GM19452 (cell line): ENCODE results near the gene TMEM209.
"Not testable (repeated sequence)": the region's sequence is repeated elsewhere in the genome, so short reads cannot be mapped to it uniquely, and the experiment has no call there.

Source experiments
- ATAC-seq: cut with Tn5 transposase; IDR thresholded peaks from one replicate; pipeline ENCODE4 v1.9.1; 2021; ENCODE audit not compliant: unreplicated experiment

Gene TMEM209

DNA sequence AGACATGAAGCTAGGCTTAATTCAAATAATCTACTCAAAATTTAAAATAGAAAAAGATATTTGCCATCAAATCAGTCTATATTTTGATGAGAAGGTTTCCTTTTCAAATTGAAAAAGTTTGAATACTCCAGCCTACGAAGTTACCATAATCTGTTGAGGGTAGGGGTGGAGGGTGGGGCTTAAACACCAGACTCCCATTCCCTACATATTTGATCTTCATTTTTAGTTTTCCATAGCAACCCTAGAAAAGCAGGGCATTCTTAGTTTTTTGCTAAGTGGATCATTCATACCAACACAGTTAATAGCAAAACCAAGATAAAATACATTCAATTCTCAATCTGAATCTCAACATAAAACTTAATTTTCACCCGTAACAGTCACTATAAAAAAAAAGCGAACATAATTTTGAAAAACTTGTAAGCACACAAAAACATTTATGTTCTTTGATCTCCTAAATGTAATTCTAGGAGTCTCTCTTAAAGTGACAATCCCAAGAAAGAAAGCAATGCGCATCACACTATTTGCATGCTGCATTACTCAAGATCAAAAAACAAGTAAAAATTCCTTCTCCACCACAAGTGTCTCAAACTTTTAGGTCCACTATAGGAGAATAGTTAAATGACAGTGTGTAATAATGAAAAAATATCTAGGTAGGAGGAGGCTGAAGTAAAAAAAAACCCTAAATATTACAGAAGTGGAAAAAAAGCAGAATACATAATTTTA lies 30.8 kb downstream of the TMEM209 start:
- ATAC-seq = no peak

- ATAC-seq = no peak
Measured at GRCh38 chr7:130162196-130162595, 43.0 kb downstream of the TMEM209 start.

GRCh38 chr7:130160455-130160854 lies 44.8 kb downstream of the TMEM209 start:
- ATAC-seq = no peak

DNA sequence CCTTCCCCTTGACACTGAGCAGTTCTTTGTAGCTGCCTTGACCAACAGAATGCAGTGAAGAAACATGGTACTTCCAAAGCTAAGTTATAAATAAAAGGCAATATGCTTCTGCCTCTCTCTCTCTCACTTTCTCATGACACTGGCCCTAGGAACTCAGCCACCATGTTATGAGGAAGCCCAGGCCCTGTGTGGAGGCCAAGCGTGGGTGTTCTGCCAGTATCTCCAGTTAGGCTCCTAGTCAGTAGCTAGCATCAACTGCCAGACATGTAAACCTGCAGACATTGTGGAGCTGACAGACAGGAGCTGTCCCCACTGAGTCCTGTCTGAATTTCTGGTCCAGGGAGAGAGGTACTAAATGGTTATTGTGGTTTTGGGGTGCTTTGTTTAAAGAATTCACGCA lies 45.2 kb downstream of the TMEM209 start:
- ATAC-seq = no peak

DNA sequence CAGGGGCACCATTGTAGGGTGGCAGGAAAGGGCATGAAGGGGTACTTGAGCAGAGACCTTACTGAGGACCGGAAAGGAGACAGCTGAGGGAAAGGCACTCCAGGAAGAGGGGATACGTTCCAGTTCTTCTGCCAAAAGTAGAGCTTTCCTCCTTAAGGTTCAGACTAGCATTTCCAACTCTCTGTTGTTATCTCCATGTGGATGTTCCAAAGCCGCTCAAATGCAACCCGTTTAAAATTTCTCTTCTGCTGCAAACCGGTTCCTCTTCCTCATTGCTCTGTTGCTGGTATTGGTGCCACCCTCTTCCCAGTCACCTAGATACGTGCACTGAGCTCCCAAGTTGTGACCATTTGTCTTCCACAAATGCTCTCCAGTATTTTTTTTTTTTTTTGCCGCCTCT lies 47.5 kb downstream of the TMEM209 start:
- no peak for ATAC-seq

DNA sequence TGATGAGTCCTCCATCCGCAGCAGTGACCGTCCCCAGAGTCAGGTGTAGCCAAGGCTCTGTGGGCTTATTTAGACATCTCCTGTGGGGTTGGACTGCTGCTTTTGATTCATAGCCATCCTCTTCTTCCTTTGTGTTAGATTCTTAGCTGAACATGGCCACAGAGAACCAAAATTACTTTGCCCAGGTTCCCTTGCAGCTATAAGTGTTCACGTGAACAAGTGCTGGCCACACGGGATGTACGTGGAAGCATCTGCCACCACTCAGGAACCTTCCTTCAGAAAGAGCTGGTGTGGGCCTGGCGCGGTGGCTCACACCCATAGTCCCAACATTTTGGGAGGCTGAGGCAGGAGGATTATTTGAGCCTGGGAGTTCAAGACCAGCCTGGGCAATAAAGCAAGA lies 49.1 kb downstream of the TMEM209 start:
- ATAC-seq = no peak

GRCh38 chr7:130154501-130155317 lies 50.5 kb downstream of the TMEM209 start:
- ATAC-seq = no peak

DNA sequence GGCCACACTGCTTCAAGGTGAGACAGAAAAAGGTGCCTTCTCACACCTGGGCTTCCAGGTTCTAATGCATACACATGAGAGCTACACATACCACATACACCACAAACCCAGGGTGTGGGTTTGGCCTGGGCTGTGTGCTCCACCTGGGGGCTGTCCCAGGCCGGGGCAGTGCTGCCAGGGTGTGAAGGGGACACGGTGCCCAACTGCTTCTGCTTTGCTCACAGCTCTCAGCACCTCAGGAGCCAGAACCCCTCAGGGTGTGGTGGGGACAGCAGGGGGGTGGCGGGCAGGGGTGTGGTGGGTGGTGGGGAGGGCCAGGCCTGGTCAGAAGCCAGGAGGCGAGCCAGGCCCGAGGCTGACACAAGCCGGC lies 51.1 kb downstream of the TMEM209 start:
- ATAC-seq = no peak

DNA sequence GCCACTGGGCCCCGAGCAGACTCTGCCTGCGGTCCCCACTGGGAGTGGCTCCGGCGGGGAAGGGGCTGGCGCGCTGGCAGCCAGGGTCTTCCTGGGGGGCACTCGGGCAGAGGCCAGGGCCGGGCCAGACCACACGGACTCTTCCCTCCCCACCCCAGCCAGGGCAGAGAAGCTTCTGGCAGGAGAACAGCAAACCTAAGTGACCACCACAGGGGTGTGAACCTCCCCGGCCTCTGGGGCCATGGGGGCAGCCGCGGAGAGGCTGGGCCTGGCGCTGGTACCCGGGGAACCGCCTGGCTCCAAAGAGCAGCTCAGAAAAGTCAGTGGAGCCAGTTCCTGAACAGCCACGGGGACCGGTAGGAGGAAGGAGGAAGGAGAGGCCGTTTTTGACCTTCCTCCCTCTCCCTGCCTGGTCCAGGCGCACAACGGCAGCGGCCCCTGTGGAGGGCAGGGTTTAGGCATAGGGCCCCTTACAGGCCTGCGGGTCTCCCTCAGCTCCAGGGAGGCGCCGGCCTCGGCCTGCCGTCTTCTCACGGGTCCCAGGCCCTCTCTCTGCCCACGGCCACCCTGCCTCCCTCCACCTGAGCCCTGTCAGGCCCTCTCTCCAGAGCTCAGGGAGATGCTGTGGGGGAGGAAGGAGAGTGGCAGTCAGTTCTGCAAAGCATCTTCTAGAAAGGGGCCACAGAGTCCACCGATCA lies 51.8 kb downstream of the TMEM209 start:
- no peak for ATAC-seq

GRCh38 chr7:130152493-130153210 lies 52.6 kb downstream of the TMEM209 start:
- no peak for ATAC-seq

DNA sequence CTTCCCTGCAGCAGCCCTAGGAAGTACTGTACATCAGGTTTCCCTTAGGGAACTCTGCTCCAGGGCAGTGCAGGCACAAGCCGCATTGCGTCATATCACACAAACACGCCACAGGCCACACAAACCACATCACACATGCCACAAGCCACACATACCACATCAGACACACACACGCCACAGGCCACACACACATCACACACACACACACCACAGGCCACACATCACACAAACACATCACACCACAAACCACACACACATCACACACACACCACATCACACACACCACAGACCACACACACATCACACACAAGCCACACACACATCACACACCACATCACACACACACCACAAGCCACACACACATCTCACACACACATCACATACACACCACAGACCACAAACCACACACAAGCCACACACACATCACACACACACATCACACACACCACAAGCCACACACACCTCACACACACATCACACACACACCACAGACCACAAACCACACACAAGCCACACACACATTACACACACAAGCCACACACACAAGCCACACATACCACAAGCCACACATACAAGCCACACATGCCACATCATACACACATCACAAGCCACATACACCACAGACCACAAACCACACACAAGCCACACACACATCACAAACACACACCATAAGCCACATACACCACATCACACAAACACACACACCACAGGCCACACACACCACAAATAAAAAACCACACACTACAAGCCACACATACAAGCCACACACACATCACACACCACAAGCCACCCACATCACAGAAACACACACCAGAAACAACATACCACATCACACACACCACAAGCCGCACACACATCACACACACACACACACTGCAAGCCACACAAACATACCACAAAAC lies 53.4 kb downstream of the TMEM209 start:
- no peak for ATAC-seq

DNA sequence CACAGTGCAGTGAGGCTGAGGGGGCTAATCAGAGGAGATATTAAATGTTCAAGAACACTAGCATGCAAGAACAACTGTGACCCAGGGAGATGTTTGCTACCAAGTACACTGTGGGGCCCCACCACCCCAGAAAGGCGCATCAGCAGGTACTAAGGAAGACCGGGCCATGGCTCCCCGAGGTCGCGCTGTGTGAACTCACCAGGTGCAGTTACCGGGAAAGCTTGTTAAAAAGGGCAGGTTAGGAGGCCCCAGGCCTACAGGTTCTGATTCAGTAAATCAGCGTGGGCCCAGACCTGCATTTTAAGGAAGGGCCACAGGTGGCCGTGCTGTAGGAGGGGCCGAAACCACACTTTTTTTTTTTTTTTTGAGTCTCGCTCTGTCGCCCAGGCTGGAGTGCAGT lies 54.6 kb downstream of the TMEM209 start:
- no peak for ATAC-seq

DNA sequence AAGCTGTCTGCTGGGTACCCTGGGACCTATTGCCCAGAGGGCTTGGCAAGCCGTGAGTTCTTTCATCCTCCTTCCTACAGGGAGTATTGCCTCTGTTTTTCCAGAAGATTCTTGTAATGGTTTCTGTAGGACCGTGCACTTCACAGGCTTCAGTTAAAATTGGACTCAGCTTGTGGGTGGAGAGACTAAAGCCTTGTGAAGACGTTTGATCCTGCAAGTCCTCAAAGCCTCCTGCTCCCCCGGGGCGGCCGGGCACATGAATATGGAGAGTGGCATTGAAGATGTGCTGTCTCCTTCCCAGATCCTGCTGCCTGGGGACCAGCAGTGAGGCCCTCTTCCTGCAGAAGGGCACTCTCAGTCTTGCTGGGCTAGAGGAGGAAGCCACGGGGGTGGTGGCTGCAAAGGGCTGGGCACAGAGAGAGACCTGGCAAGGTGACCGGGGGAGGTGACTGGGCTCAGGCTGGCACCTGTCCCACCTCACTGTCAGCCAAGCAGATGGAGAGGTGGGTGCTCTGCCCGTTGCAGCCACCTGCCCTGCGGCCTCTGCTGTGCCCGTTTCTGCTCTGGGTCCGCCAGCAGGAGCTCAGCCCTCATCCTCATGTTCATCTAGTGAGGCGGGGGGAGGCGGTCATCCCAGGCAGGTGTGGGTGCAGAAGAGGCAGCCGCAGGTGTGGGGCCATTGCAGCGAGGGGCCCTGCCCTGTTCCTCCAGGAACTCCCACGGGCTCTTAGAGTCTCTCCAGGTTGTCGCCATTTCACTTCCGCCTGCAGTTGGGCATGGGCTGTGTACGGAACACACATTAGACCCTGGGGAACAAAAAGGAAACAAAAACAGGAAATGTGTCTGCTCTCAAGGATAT lies 55.7 kb downstream of the TMEM209 start:
- ATAC-seq = peak; percentile 69

- no peak for ATAC-seq
Measured at GRCh38 chr7:130148561-130148960, 56.6 kb downstream of the TMEM209 start.

GRCh38 chr7:130147710-130148325 lies 57.4 kb downstream of the TMEM209 start:
- no peak for ATAC-seq

- no peak for ATAC-seq
Measured at GRCh38 chr7:130146693-130147405, 58.4 kb downstream of the TMEM209 start.

GRCh38 chr7:130146142-130146541 lies 59.1 kb downstream of the TMEM209 start:
- not testable (repeated sequence) for ATAC-seq

DNA sequence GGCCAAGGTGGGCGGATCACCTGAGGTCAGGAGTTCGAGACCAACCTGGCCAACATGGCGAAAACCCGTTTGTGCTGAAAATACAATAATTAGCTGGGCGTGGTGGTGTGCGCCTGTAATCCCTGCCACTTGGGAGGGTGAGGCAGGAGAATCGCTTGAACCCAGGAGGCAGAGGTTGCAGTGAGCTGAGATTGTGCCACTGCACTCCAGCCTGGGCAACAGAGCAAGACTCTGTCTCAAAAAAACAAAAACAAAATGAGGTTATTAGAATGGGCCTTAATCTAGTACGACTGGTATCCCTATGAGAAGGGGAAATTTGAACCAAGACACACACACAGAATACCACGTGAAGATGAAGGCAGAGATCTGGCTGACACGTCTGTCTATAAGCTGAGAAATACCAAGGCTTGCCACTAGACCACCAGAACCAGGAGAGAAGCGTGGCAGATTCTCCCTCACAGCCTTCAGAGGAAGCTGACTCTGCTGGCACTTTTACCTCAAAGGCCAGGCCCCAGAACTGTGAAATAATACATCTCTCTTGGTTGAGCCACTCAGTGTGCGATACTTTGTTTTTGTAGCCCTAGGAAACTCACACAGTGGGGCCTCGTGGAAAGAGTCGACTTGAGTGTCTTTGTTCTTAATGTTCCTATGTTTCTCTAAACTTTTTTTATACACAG lies 59.6 kb downstream of the TMEM209 start:
- ATAC-seq = no peak
